Calu3 (cell line): Measurements from ENCODE around the gene POU3F2. TPM values are rescaled to one million over a fixed set of nuclear protein-coding genes. Genes with fewer than 3 reads are reported as not detected.

Experiments
- BruUV-seq: library from RNA; stranded (reverse); fragments of 400-500 nt; replicated peaks from 2 replicates; lab custom pipeline; 2021; lab: Mats Ljungman, UMichigan
- CTCF ChIA-PET: fragments of 300-600 bp; sonication (Branson Sonifier 250); formaldehyde crosslinking; loops from one replicate; lab custom pipeline; 2022; ENCODE audit warnings: antibody characterized with exemption; lab: Charles Lee
- DNase-seq: peaks from one replicate; pipeline ENCODE4 v3.0.0; 2022
- H3K27ac Mint-ChIP-seq: one replicate; pipeline ENCODE4 v1.8.0; 2022; ENCODE audit warnings: mixed read lengths; ENCODE audit not compliant: unreplicated experiment
- H3K27me3 Mint-ChIP-seq: one replicate; pipeline ENCODE4 v1.8.0; 2022; ENCODE audit warnings: mixed read lengths; ENCODE audit not compliant: unreplicated experiment
- H3K36me3 Mint-ChIP-seq: one replicate; pipeline ENCODE4 v1.8.0; 2022; ENCODE audit warnings: mild to moderate bottlenecking, moderate library complexity, mixed read lengths; ENCODE audit not compliant: insufficient read depth, unreplicated experiment
- H3K4me1 Mint-ChIP-seq: one replicate; pipeline ENCODE4 v1.8.0; 2022; ENCODE audit warnings: mild to moderate bottlenecking, low read depth, mixed read lengths; ENCODE audit not compliant: unreplicated experiment
- H3K4me3 Mint-ChIP-seq: one replicate; pipeline ENCODE4 v1.8.0; 2022; ENCODE audit warnings: mild to moderate bottlenecking, low read depth, moderate library complexity, mixed read lengths; ENCODE audit not compliant: unreplicated experiment
- H3K9me3 Mint-ChIP-seq: one replicate; pipeline ENCODE4 v1.8.0; 2022; ENCODE audit warnings: low read depth, mixed read lengths; ENCODE audit not compliant: unreplicated experiment
- intact Hi-C: fragments of 100-400 bp; cut with micrococcal nuclease; formaldehyde crosslinking; loops from one replicate; pipeline ENCODE4 v1.10.0; 2022; ENCODE audit not compliant: unreplicated experiment
- total RNA-seq: library from RNA; stranded (reverse); gene quantifications from 2 replicates; pipeline ENCODE4 v1.2.3, GENCODE V29; 2022
- TF ChIP-seq, protein P1 (sequence below): fragments of 200-600 bp; IDR thresholded peaks from one replicate; pipeline ENCODE4 v1.8.0; 2022; ENCODE audit warnings: antibody characterized with exemption; ENCODE audit not compliant: unreplicated experiment

The POU3F2 gene
- total RNA-seq, 1 experiment from 2014 or later: not detected

DNA sequence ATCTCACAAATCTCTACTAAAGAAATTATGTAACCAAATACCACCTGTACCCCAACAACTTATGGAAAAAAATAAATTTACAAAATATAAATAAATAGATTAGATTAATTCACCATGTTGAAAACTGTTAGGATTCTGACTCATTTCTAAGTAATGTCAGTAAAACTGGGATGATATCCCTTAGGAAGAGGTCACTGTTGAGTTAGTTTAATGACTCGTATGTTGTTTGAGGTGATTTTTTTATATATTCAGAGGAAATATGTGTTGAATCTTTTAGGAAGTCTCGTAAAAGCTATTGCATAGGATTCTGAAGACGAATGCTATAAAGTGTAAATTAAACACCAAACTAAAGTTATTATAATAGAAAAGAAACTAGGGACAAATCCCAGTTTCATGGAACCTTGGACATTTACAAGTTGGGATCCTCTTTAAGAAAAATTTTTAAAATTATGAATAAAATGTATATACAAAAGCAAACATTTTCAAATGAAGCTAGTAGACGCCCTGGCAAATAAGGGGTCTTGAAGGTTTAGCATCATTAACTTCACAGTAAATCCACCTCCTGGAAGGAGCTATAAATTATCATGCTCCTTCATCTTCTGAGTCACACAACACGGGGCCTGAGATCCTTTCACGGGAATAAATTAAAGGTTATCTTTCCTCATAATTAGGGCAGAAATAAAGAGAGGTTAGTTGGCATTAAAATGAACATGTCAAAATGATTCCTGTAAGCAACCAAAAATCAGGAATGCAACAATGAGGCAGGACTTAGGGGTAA lies 37.0 kb upstream of the POU3F2 start:
- Mint-ChIP-seq H3K4me3 (no peak overlapping the region), H3K36me3 (no peaks in the 10 kb centered on the region), H3K27ac (no peak overlapping the region), H3K9me3 (no peaks in the 10 kb centered on the region), H3K27me3 (no peaks in the 10 kb centered on the region), H3K4me1 (no peaks in the 10 kb centered on the region)
- DNase-seq: no peak
- CTCF ChIA-PET: no interaction called here
- no TSS peak for BruUV-seq
- TF ChIP-seq, protein P1, sequence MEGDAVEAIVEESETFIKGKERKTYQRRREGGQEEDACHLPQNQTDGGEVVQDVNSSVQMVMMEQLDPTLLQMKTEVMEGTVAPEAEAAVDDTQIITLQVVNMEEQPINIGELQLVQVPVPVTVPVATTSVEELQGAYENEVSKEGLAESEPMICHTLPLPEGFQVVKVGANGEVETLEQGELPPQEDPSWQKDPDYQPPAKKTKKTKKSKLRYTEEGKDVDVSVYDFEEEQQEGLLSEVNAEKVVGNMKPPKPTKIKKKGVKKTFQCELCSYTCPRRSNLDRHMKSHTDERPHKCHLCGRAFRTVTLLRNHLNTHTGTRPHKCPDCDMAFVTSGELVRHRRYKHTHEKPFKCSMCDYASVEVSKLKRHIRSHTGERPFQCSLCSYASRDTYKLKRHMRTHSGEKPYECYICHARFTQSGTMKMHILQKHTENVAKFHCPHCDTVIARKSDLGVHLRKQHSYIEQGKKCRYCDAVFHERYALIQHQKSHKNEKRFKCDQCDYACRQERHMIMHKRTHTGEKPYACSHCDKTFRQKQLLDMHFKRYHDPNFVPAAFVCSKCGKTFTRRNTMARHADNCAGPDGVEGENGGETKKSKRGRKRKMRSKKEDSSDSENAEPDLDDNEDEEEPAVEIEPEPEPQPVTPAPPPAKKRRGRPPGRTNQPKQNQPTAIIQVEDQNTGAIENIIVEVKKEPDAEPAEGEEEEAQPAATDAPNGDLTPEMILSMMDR: no peak
- intact Hi-C loops: no loop called here

DNA sequence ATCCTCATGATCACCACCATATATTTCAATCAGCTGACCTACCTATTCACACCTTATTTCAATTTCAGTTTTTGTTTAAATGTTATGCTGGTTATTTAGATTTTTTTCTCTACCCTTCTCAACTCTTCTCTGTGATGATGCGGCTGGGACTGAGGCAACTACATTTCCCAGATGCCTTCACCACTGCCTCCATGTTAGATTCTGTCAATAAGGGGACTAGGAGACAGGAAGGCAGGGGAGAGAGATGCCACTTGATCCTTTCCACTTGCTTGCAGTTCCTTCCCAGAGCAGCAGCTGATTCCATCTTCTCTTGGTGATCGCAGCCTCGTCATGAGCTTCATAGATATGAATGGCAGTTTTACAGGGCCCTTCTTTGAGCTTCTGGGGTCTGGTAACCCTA lies 33.5 kb upstream of the POU3F2 start:
- Mint-ChIP-seq H3K9me3 (no peaks in the 10 kb centered on the region), H3K4me3 (no peak overlapping the region), H3K27ac (no peak overlapping the region), H3K27me3 (peaks cover 15% of the 10 kb centered on the region), H3K36me3 (no peaks in the 10 kb centered on the region), H3K4me1 (no peaks in the 10 kb centered on the region)
- intact Hi-C loops: no loop called here
- TF ChIP-seq, protein P1: no peak
- CTCF ChIA-PET: no interaction called here
- BruUV-seq: no TSS peak
- DNase-seq: no peak

DNA sequence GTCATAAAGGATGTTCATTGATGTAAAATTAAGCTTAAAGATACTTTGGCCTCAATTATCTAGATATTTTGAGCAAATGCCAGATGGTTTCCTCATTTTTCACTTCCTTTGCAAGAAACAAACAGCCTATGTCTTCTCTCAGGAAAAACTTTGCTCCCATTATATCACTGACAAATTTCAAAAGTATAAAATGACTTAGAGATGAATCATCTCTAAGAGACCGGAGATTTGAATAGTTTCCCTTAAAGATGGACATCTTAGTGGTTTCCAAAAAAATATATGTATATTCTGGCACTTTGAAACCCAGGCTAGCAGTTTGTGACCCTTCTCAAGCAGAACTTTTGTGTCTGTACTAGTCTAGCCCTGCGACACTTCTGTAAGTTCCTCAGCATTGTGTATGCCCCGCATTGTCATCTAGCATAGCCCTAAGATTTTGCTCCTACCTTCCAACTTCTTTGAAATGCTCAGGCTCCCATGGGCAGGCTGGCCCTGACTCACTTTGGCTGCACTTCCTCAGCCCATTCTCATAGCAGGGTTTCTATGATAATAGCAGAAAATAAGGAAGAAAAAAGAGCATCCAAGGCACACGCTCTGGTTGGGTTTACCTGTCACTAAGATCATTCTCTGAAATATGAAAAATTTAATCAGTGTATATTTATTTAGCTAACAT lies 25.7 kb upstream of the POU3F2 start:
- no peak overlapping the region for H3K27ac Mint-ChIP-seq
- intact Hi-C loops: no loop called here
- H3K9me3 Mint-ChIP-seq: no peaks in the 10 kb centered on the region
- no peaks in the 10 kb centered on the region for H3K36me3 Mint-ChIP-seq
- TF ChIP-seq, protein P1: no peak
- no peaks in the 10 kb centered on the region for H3K4me1 Mint-ChIP-seq
- no peak for DNase-seq
- H3K4me3 Mint-ChIP-seq: no peak overlapping the region
- CTCF ChIA-PET: no interaction called here
- no TSS peak for BruUV-seq
- peaks cover 10% of the 10 kb centered on the region for H3K27me3 Mint-ChIP-seq

DNA sequence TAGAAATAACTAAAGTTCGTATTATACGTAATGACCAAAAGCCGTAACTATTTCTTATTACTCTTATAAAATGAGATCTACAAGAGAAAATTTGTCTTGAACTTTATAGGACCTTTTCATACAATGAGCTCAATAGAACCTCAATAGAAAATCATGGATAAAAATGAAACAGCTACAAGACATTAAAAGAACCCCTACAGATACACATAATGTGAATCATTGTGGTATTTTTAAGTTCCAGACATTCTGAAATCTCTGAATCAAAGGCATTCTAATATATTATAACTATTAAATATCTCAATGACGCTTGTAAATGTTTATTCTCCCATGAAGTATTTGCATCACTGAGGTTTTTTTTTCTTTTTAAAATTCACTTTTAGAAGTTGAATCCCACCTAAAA lies 22.2 kb upstream of the POU3F2 start:
- BruUV-seq: no TSS peak
- CTCF ChIA-PET: no interaction called here
- Mint-ChIP-seq H3K9me3 (no peaks in the 10 kb centered on the region), H3K4me1 (no peaks in the 10 kb centered on the region), H3K36me3 (no peaks in the 10 kb centered on the region), H3K27ac (no peak overlapping the region), H3K27me3 (no peaks in the 10 kb centered on the region), H3K4me3 (no peak overlapping the region)
- intact Hi-C loops: no loop called here
- DNase-seq: no peak
- TF ChIP-seq, protein P1: no peak
